Effector memory CD4-positive, alpha-beta T cell (primary cell): ENCODE data around the gene TBX20.
"Not testable (repeated sequence)": the region's sequence is repeated elsewhere in the genome, so short reads cannot be mapped to it uniquely, and the experiment has no call there.

ENCODE experiments used
- DNase-seq, 3 donors: peaks; one replicate each; pipeline ENCODE4 v3.0.0-alpha.2; 2020
- H3K27ac ChIP-seq: 2 replicates; pipeline ENCODE4 v1.7.0; 2013; ENCODE audit warnings: mild to moderate bottlenecking, low read length, moderate library complexity; ENCODE audit not compliant: insufficient read depth, poor library complexity, severe bottlenecking
- H3K27me3 ChIP-seq: replicated peaks from 2 replicates; pipeline ENCODE4 v1.7.0; 2013; ENCODE audit warnings: mild to moderate bottlenecking, low read length; ENCODE audit not compliant: insufficient read depth, control insufficient read depth, poor library complexity, severe bottlenecking
- H3K36me3 ChIP-seq: 2 replicates; pipeline ENCODE4 v1.7.0; 2013; ENCODE audit warnings: mild to moderate bottlenecking, low read length, moderate library complexity; ENCODE audit not compliant: control insufficient read depth, insufficient read depth
- H3K4me1 ChIP-seq: 2 replicates; pipeline ENCODE4 v1.7.0; 2013; ENCODE audit warnings: low read length, mild to moderate bottlenecking; ENCODE audit not compliant: control insufficient read depth, insufficient read depth, poor library complexity, severe bottlenecking
- H3K4me3 ChIP-seq: 2 replicates; pipeline ENCODE4 v1.7.0; 2013; ENCODE audit warnings: low read length, low read depth, mild to moderate bottlenecking; ENCODE audit not compliant: insufficient read depth, poor library complexity, severe bottlenecking
- H3K9me3 ChIP-seq: 2 replicates; pipeline ENCODE4 v1.7.0; 2013; ENCODE audit warnings: mild to moderate bottlenecking, low read length, moderate library complexity; ENCODE audit not compliant: control insufficient read depth

Gene TBX20

DNA sequence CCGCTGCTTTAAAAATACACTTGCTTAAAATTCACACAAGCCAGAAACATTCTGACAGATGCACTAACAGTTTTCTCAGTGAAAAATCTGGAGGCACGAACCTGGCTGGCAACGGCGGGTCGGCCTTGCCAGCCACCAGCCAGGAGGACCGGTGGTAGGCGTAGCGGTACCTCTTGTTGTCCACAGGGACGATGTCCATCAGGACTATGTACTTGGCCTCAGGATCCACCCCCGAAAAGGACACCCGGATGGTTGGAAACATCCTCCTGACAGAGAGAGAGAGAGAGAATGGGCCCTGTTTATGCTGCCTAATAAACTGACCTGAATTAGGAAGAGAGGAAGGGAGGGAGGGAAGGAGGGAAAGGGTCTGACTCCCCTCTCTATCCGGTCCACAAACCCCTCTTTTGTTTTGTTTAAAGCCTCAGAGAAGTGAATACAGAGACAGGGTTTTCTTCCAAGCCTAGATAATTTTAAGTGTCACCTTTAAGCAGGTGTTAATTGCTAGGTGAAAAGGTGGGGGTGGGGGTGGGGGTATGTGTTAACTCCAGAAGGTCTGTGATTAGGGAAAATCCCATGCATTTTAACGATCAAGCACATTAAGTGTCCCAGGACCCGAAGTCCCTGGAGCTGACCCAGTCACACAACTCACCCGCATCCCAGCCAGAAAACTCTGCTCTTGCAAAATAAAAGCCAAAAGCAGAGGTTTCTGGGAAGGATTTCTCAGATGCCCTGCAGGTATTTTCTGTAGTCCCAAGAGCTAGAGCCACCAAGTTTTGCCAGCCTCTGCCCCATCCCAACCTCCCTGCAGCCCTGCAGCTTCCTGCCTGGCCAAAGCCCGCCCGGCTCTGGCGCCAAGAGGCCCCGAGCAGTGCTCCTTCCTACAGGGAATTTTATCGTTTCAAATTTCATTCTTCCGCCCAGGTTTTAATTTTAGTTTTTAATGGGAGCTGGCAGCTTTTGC lies 5.0 kb downstream of the TBX20 start:
- H3K4me3 ChIP-seq = no peak overlapping the region
- no peak for DNase-seq
- H3K36me3 ChIP-seq = no peaks in the 10 kb centered on the region
- no peak overlapping the region for H3K27ac ChIP-seq
- peaks cover 4% of the 10 kb centered on the region for H3K9me3 ChIP-seq
- peaks cover 3% of the 10 kb centered on the region for H3K4me1 ChIP-seq
- H3K27me3 ChIP-seq = peaks cover 33% of the 10 kb centered on the region

- H3K27me3 ChIP-seq = peaks cover 24% of the 10 kb centered on the region
- no peaks in the 10 kb centered on the region for H3K36me3 ChIP-seq
- no peak overlapping the region for H3K27ac ChIP-seq
- H3K4me1 ChIP-seq = no peaks in the 10 kb centered on the region
- no peak overlapping the region for H3K4me3 ChIP-seq
- DNase-seq = no peak
- H3K9me3 ChIP-seq = no peaks in the 10 kb centered on the region
These were observed 7.1 kb downstream of the TBX20 start for GRCh38 chr7:35246819-35247218.

DNA sequence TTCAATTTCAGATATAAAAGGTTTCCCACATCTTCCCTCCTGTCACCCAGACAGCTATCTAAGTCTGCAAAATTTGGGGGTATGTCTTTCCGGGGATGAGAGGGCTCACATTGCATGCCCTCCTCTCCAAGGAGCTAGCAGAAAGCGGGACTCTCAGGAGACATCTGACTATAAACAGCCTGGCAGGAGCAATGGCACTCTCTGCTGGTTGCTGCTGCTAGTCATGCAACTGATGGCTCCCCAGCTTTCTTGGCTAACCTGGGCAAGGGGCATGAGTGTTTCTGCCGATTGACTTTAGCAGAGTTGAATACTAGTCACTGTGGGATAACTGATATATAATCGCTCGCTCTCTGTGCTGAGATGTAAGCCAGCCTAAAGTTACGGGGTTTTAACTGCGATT lies 12.0 kb downstream of the TBX20 start:
- Histone ChIP-seq H3K4me3 (no peak overlapping the region), H3K27me3 (peaks cover 9% of the 10 kb centered on the region), H3K9me3 (no peaks in the 10 kb centered on the region), H3K4me1 (no peaks in the 10 kb centered on the region), H3K36me3 (no peaks in the 10 kb centered on the region), H3K27ac (no peak overlapping the region)
- no peak for DNase-seq

DNA sequence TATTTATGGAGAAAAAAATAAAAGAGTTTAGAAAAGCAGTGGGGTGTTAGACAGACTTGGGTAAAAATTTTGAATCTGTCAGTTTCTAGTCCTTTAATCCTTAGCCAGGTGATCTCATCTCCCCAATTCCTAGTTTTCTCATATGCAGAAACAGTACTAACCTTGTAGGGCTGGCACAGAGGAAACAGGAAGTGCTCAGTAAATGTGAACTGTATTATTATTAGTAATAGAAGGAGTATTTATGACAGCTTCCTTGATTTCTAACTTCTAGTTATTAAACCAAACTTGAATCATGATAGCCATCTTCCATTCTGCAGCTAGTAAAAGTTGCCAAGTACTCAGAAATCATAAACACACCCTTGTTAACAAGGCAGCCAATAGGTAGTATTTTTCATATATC lies 12.5 kb downstream of the TBX20 start:
- Histone ChIP-seq H3K36me3 (no peaks in the 10 kb centered on the region), H3K27ac (no peak overlapping the region), H3K4me3 (no peak overlapping the region), H3K9me3 (no peaks in the 10 kb centered on the region), H3K27me3 (peaks cover 9% of the 10 kb centered on the region), H3K4me1 (no peaks in the 10 kb centered on the region)
- no peak for DNase-seq

DNA sequence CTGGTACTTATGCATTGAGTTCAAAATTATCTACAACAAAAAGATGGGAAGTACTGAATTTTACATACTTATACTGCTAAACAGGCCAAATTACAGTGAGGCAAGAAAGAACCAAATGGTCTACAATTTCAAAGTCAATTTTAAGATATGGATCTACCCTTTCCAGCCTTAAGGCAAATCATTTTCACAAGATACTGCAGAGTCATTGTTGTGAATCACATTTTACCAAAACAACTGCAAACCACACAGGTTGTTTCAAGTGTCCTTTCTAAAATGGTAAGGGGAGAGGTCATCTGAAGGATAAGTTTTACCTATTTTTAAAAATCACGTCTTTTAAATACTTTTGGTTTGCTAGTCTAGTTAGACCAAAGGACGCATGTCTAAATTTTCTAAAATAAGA lies 12.9 kb downstream of the TBX20 start:
- H3K9me3 ChIP-seq, H3K36me3 ChIP-seq, DNase-seq, H3K27ac ChIP-seq, H3K4me3 ChIP-seq, H3K27me3 ChIP-seq, H3K4me1 ChIP-seq: not testable (repeated sequence)

- DNase-seq, H3K9me3 ChIP-seq, H3K27me3 ChIP-seq, H3K4me1 ChIP-seq, H3K4me3 ChIP-seq, H3K36me3 ChIP-seq, H3K27ac ChIP-seq: not testable (repeated sequence)
These were observed 15.4 kb downstream of the TBX20 start for GRCh38 chr7:35238456-35238855.

GRCh38 chr7:35232994-35233393 lies 20.9 kb downstream of the TBX20 start:
- Histone ChIP-seq H3K36me3 (no peaks in the 10 kb centered on the region), H3K27me3 (no peaks in the 10 kb centered on the region), H3K27ac (no peak overlapping the region), H3K9me3 (no peaks in the 10 kb centered on the region), H3K4me1 (no peaks in the 10 kb centered on the region), H3K4me3 (no peak overlapping the region)
- no peak for DNase-seq

- H3K9me3 ChIP-seq, H3K4me3 ChIP-seq, H3K36me3 ChIP-seq, H3K27me3 ChIP-seq, H3K27ac ChIP-seq, H3K4me1 ChIP-seq, DNase-seq: not testable (repeated sequence)
These were observed 22.7 kb downstream of the TBX20 start for GRCh38 chr7:35231221-35231620.

DNA sequence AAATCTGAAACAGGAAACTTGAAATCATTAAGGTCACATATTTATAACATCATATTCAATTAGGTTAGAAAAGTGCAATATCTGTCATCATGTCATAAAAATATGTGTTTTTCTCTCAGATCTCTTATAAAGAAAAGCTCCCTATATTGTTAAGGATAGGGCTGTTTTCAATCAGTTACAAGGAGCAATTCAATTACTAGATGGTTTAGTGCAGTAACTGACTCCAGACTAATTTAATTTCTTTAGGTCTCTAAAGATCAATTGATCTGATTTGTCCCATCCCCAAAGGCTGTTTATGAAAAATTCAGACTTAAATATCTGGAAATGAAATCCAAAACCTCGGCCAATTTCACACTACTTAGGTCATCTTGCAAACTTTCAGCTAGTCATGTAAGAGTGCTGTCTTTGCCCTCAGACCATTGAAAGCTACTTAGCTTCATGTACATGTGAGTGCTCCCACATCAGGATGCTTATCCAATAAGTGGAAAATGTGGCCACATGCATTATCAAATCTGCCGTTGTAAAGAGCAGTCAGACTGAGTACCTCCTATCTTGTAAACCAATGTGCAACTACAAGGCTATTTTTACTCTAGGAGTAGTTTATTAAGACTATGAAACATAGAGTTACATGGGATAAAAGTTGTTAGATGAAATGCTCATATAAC lies 24.7 kb downstream of the TBX20 start:
- H3K27ac ChIP-seq, H3K4me1 ChIP-seq, H3K4me3 ChIP-seq, DNase-seq, H3K27me3 ChIP-seq, H3K36me3 ChIP-seq, H3K9me3 ChIP-seq: not testable (repeated sequence)

GRCh38 chr7:35228496-35229051 lies 25.3 kb downstream of the TBX20 start:
- H3K4me1 ChIP-seq, H3K27me3 ChIP-seq, H3K27ac ChIP-seq: not testable (repeated sequence)

More at GRCh38 chr7:35228496-35229051, 25.3 kb downstream of the TBX20 start:
- not testable (repeated sequence) for H3K36me3 ChIP-seq, H3K9me3 ChIP-seq, H3K4me3 ChIP-seq, DNase-seq
